HG03439 (cell line): ENCODE results near the gene EMX1.

Experiments used
- ATAC-seq: cut with Tn5 transposase; IDR thresholded peaks from one replicate; pipeline ENCODE4 v1.9.1; 2021; ENCODE audit warnings: mild to moderate bottlenecking, moderate library complexity; ENCODE audit not compliant: unreplicated experiment

The EMX1 gene

DNA sequence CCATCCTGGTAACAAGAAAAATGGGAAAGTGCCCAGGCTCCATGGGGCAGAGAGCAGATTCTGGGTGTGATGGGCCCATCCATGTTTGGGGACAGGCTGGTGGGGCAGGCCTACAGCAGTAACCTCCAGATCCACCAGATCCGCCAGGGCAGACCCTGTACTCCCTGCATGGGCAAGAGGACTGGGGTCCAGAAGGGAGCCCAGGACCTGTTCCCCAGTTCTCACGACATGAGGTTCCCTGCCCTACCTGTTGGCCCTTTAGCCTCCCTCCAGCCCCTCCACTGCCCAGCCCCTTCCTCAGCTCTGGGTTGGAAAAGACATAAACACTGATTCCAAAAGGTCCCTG is 38.7 kb downstream of the EMX1 start:
- ATAC-seq: no peak

DNA sequence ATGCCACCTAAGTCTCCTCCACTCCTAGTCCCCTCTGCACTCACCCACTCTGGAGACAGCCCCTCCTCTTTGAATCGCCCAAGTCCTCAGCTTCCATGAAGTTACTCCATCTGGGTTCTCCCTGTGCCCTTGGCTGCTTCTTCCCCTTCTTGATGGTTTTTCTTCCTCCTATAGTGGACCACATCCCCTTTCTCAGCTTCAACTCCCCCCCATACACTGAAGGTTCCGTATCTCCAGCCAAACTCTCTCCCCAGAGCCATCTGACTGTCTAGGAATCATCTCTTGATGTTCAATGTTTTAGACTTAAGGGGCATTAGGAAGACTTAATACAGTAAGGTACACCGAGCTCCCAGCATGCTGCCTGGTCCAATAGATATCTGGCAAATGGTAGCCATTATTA is 39.6 kb downstream of the EMX1 start:
- no peak for ATAC-seq

DNA sequence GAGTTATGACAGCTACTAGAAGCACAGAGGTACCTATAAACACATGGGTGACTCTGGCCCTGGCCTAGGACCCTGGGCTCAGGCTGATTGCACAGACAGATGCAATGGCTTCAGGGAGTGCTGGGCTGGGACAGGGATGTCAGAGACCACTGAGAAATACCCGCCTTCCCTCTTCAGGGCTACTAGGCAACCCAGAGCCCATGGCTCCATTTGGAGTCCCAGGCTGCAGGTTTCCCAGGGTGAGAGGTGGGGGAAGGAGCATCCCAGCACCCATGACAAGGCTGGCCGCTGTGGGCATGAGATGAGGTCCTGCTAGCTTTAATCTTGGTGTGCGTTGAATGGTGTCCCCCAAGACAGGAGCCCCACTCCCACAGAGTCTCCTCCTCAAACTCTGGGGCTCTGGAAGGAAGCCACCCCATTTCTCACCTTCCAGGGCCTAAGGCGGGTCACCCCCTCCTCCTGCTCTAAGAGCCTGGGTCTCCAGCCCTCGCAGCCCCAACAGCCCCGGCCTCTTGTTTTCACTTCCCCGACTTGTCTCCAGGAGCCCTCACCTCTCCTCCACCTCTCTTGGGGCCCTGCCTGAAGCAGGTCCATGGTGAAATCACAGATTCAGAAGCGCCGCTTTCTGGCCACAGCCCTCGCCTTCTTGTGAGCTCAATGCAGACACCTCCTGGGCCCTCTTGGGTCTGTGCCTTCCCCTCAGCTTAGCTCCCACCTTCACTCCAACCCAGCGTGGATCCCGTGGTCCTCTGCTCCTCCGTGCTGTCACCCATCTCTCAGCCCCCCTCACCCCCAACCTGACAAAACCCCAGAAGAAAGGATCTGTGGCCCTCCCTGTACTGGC is 41.4 kb downstream of the EMX1 start:
- ATAC-seq: no peak

DNA sequence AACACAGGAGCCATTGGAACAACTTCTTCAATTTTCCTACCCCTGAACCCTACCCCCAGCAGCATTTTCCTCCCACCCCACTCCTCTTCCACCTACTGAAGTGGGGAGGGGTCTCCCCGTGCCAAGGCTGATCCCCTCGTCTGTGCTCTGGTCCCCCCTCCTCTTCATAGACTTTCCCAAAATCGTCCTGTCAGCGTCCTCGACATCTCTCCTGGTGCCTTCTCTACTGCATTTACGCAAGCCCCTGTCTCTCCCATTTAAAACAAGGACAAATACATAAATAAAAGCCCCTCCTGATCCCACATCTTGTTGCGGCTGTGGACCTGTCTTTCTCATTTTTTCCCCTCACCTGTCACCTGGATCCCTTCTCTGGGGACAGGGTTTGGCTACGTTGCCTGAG is 42.2 kb downstream of the EMX1 start:
- no peak for ATAC-seq

DNA sequence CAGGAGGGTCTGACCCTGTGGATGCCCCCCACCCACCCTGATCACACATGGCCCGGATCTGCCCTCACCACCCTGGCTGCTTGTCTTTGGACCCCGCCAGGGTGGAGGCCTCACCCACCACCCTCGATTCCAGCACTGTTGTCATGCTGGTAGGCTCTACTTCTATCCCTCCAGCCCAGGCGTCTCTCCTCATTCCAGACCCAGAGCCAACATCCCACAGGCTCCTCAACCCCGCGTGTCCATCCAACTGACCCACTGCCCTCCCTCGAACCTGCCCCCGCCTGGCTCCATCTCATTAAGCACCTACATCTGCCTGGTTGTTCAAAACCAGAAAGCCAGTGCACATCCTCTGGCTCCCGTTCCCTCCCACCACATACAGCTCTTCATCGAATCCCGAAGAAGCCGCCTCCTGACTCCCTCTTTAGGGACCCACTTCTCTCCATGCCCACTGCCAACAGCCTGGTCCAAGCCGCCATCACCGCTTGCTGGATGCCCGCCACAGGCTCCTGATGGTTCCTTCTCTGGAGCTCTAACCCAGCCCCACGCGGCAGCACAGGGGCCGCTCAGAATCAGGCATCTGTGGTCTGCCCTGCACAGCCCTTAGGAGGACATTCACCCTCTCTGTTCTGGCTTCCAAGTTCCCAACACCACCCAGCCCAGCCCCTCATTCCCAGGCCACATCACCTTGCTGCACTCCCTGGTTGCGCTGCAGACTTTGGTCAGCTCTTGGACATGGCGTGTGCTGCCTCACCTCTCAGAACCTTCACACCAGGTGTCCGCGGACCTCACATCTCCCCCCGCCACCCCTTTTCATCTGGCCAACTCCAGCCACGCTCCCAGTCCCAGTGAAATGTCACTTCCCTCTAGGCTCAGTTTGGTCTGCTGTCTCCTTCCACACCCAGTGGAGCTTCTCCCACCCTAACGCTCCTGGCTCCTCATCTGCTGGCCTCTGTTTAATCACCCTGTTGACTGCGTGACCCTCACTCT is 43.0 kb downstream of the EMX1 start:
- ATAC-seq: no peak

DNA sequence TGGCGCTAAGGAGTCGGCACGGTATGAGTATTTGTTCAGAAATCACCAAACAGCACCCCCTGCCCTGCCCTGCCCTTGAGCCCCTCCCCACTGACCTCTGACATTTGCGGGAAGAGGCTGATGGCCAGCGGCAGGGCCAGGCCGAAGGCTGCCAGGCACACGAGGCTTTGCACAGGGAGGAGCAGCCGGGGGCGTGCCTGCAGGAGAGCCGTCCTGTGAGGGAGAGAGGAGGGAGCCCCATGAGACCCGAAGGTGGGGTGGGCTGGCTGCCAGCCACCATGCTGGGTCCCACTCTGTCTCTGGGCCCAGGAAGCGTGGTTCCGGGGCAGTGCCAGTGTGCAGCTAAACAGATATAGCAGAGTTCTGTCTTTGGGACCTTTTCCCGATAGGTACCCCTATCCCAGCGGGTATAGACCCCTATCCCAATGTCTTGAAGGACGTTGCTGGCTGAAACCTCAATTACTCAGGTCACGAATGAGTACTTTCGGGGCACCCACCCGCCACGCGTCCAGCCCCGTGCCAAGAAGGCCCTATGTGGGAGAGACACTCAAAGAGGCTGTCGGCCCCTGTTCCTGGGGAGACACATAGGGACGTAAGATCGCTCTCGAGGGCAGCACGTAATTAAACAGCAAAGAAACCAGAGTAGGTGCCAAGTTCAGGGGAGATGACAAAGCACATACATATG is 43.9 kb downstream of the EMX1 start:
- no peak for ATAC-seq

DNA sequence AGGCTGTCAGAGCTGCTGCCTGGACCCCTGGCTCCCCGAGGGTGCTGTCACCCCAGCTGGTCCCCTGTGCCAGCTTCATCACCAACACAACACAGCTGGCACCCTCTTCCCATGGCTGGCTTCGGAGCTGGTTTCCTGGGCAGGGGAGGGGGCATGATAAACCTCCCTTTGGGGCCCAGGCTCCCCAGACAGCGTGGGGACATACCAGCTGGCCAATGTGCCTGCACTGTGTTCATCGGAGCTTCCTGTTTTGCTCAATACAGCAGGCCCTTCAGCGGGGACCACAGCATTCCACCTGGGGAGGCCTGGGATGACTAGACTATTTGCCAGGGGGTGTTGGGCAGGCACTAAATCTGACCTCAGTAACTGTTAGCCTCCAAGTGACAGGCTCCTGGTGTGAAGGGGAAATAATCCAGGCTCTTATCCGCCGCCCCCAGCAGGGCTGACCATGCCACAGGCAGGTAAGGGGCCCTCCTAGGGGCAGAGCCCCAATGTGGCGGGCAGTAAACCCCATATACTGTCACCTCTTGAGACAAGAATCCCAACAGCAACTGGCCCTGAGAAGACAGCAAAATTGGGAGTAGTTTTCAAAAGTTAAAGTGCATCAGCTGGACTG is 44.6 kb downstream of the EMX1 start:
- ATAC-seq: no peak

DNA sequence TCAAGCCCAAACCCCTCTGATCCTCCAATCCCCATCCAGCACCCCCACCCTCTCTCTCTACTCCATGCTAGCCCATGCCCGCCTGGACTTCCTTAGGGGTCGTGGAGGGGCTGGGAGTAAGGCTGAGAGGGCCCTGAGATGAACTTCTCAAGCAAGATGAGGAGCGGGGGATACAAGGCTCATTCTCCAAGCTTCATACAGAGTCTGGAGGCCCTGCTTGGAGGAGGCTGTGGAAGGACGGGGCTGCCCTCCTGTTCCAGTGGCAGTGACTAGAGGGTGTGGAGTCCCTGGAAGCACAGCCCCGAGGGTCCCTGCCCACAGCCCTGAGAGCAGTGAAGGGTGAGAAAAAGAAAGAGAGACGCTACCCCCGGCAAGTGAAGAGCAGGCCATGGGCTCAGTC is 45.6 kb downstream of the EMX1 start:
- no peak for ATAC-seq

DNA sequence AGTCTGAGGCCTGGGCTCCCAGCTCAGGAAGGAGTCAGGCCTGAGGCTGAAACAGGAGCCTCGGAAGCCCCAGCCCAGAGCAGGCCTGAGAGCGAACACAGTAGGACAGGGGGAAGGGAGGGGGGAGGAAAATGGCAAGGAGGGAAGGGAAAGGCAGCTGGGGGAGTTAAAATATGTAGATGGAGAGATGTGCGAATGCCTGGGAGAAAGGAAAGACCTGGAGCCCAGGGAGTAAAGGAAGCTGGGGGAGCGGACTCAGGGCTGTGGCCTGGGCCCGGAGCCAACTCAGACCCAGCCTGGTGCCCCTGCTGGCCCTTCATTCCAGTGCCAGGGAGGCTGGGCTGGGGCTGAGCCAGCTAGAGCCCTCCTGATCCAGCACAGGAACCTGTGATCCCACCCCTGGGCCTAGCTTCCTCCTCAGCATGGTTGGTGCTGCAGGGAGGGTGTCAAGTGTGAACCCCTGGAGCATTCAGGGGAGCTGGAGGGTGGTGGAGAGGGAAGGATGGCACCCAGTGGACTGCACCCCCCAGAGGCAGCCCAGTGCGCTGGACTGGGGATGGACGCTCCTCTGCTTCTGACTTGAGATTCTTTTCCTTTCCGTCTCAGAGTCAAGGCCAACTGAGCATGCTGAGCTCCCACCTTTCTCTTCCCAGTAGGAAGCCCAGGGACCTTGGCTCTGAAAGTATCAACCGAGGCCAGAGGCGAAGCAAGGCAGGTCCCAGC is 46.3 kb downstream of the EMX1 start:
- ATAC-seq: no peak

DNA sequence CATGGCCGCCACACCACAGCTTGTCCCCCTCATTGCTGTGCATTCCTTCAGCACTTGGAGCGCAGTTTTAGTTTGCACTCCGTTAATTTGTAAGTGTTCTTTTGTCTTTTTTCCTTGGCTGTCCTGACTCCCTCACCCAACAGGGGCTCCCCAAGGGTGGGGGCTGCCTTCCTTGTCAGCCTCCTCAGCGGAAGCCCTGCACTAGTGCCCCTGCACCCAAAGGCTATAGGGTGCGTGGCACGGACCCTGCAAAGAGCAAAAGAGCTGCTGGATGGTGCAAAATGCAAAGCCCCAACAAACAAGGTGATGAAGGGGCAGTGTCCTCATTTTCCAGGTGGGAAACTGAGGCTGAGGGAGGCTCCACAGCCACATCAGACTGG is 46.8 kb downstream of the EMX1 start:
- no peak for ATAC-seq

DNA sequence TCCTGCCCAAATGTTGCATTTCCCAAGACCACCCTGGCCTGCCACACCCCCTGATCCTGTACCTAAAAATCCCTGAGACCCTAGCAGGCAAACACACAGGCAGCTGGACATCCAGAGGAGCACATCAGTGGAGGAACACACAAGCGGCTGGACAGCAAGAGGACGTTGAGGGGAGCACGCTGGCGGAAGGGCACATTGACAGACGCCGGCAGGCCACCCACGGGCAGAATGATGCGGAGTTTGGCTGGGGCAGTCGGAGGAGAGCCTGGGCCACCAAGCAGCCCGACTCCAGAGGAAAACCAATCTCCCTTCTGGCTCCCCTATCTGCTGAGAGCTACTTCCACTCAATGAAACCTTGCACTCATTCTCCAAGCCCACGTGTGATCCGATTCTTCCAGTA is 47.7 kb downstream of the EMX1 start:
- ATAC-seq: no peak

DNA sequence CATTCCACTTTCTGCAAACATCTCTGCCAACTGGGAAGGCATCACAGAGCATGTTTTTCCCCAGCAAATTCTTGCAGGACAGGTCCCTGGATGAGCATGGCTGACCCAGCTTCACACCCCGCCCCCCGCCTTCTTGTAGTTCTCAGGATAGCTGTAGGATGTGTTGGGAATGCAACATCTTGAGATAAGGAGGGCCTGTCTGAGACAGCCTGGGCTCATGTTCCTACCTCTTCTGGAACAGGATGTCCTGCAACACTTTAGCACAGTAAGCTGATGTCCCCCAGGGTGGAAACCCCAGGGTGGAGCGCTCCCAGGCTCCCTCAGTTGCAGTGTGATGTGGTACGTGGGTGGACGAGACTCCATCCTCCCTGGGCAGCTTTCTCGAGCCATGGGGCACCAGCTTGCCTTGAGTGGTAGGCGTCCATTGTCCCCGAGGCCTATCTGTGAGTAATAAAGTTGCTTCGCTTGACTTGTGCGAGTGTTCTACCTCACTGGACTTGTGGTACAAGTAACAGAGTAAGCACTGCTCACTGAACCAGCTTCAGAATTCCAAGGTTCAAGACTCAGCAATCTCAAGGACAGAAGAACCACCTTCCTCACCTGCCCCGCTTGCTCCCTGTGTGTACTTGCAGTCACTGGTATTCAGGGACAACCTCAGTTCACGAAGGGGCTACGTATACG is 48.6 kb downstream of the EMX1 start:
- ATAC-seq: no peak

DNA sequence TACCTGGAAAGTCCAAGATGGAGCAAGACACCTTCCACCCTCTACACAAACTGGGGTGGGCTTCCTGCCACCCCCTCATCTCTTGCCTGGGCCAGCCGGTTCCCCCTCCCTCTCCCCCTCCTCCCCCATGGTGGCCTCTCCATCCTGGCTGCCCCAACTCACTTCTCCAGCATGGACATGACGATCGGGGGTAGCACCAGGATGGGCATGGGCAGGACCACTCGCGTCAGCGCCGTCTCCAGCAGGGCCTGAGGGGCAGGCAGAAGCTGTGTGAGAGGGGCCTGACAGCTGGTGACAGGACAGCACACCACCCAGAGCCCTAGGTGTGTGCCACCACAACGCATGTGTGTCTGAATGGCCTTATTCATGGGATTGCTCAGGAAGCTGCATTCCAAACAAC is 51.0 kb downstream of the EMX1 start:
- ATAC-seq: no peak

DNA sequence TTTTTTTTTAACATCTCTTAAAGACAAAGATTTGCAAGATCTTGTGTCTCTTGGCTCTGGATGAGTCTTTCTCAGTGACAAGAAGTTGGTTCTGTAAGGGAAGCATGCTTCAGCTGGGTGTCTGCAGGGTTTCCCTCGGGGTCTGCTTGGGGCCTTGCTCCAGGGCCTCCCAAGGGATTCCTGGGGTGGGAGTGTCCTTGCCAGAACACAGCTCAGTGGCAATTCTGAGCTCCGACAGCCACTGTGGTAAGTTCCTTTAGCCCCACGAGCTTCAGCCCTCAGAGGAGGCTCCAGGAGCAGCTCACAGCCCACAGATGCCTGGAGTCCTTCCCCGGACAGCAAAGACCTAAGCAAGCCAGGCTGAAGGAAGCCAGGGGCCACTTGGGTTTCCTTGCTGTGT is 52.4 kb downstream of the EMX1 start:
- no peak for ATAC-seq

DNA sequence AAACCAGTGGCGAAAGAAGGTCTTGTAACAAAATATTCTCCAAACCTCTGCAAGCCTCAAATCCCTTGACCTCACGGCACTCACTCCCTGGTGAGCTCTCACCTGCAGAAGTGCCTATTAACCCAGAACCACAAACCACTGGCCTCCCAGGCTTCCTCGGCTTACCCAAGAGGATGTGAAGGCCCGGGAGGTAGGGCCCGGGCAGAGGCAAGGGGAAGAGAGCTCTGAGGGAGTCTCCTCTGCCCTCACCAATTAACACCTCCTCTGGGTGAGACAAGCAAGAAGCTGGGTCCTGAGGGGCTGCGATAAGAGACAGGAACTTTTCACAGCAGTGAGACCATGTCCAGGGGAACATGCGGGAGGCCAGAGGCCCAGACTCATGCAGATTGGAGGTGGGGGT is 53.7 kb downstream of the EMX1 start:
- ATAC-seq: no peak

DNA sequence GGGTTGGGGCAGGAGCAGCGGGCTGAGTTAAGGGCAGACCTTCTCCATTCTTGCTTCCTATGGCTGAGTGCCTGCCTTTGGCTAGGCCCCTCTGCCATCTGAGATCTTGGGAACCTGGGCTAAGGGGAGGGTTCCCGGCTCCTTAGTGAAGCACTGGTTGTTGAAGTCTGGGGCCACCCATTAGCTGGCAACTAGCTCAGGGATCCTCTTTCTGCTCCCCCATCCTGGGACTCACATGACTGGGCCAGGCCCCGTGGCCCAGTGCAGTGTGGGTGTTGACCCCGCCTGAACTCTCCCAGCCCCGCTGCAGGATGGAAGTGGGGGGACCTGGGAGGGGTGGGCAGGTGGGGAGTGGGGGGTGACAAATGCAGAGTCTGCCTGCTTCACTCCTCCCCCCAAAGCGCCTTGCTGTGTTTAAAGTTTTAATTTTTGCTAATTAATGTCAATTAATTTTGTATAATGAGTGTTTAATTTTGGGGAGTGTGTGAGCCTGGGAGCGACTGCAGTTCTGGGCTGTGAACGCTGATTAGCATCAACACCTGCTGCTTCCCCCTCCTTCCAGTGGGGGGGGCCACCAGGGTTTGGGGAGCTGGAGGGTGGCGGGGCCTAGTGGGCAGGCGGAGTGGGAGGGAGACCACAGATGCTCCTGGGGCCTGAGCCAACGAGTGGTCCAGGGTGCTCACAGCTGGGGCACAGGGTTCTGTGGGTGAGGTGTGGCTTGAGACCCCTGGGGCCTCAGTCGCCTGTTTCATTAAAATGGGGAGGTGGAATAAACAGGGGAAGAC is 55.2 kb downstream of the EMX1 start:
- ATAC-seq: no peak

DNA sequence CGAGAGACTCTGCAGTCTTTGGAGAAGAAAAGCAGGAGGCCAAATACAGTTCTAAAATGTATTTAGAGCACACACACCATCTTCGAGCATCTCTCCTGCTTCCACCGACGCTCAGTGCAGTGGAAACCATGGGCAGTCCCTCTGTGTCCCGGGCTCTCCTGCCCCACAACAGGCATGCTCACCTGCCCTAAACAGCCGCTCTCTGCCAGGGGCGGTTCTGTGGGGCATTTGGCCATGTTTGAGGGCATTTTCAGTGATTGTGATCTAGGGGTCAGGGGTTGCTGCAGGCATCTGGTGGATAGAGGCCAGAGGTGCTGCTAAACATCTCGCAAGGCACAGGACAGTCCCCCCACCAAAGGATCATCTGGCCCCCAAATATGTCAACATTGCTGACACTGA is 55.8 kb downstream of the EMX1 start:
- no peak for ATAC-seq

DNA sequence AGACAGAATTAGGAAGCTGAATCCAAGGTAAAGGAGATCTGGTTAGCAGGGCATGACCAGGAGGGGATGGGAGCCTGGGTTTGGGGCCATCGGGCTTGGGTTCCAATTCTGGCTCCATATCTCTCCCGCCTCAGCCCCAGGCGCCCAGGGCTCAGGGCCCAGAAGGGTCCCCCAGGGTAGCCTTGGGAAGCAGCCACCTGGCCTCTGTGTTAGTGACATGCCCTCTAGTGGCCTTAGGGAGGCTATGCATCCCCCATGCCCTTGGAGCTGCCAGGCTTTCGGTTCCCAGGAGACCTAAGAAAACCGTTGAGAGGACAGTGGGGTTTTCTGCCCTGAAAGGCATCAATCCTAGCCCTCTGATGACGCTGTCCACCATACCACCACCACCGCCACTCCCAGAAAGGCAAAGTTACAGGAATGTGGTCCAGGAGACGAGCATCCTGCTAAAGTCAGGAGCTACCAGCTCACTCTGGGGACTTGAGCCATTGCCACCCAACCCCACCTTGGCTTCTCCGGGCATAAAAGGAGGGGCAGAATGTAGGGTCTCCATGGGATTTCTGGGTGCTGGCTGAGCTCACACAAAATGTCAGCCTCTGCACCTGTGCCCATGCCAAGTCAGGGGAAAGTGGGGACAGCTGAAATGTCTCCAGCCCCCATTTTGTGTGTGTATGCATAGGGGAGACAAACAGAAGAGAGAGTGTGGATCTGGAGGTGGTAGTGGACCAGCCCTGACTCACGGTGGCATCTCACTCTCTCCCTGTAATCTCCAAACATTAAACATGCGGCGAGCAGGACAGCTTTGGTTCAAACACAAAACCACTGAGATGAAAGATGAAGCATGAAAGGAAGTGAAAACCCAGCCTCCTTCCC is 56.5 kb downstream of the EMX1 start:
- no peak for ATAC-seq
